ENCODE results near the gene CEP43.

DNA sequence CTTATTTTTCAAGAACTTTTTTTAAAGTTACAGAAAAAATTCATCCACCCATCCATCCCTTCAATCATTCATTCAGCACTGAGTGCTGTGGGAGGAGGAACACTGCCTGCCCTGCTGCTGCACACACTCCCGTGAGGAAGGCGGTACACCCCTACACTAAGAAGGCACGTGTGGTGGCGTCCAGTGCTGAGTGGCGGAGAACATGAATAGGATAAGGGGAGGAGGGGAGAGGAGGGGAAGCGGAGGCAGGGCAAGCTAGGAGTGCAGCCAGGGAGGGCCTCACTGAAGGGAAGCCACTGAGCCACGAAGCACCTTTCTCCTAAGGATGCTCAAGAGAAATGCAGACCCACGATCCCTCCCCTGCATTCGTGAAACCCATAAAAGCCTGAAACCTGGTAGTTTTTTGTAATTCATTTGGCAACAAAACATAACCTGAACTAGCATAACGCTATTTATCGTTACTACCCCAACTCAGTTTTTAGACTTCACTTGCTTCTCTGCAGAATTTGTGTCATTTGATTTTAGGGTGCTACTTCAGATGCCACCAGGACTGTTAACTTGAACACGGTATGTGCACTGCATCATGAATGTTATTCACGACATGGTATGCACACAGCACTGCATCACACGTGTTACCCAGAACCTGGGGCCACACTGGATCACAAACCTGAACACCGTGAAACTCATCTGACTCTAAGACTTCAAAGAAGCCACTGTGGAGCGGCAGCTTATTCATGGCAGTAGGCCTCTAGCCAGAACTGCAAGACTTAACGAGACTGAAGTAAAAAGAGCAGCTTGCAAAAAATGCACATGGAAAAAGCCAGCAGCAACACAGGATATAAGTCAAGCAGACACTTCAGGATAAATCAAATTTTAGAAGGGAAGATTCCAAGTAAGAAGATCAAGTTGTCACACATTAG, 46.4 kb upstream of the CEP43 start:
- TF ChIP-seq CTCF (IDR thresholded peaks at IDR 0.05 in 2 of 3, conservative IDR thresholded peaks at IDR 0.05 in 1 of 3; ENCODE audit: control insufficient read depth in 2 of 3, extremely low read depth in 1 of 3, insufficient read depth in 1 of 3, low read depth in 3 of 3, low read length in 3 of 3): no peak
- TF ChIP-seq CREB1 (IDR thresholded peaks at IDR 0.05; ENCODE audit: low read depth): no peak
- TF ChIP-seq, protein P1, sequence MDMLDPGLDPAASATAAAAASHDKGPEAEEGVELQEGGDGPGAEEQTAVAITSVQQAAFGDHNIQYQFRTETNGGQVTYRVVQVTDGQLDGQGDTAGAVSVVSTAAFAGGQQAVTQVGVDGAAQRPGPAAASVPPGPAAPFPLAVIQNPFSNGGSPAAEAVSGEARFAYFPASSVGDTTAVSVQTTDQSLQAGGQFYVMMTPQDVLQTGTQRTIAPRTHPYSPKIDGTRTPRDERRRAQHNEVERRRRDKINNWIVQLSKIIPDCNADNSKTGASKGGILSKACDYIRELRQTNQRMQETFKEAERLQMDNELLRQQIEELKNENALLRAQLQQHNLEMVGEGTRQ (IDR thresholded peaks at IDR 0.05; ENCODE audit: borderline replicate concordance, low read depth, low read length): no peak
- no peak for TF ChIP-seq CBFB (IDR thresholded peaks at IDR 0.05; ENCODE audit: low read depth)
- no peak for TF ChIP-seq EZH2 (IDR thresholded peaks at IDR 0.05; ENCODE audit: borderline replicate concordance, control insufficient read depth, low read depth, low read length)
- TF ChIP-seq FOXK2 (IDR thresholded peaks at IDR 0.05): no peak
- TF ChIP-seq SUPT20H (IDR thresholded peaks at IDR 0.05; ENCODE audit: borderline replicate concordance, control insufficient read depth, low read depth, low read length): no peak
- no peak for TF ChIP-seq LARP7 (IDR thresholded peaks at IDR 0.05)
- no peak; the same call in 1 of the 2 replicates for TF ChIP-seq POLR2A (IDR thresholded peaks at IDR 0.05; ENCODE audit: low read depth, low read length)
- no peak for TF ChIP-seq TCF7 (IDR thresholded peaks at IDR 0.05; ENCODE audit: borderline replicate concordance)
- TF ChIP-seq ZNF687 (IDR thresholded peaks at IDR 0.05): no peak
- TF ChIP-seq NR2C1 (IDR thresholded peaks at IDR 0.05): no peak
- no peak for TF ChIP-seq POLR2AphosphoS5 (IDR thresholded peaks at IDR 0.05; ENCODE audit: low read length)
- no peak for TF ChIP-seq E4F1 (IDR thresholded peaks at IDR 0.05; ENCODE audit: borderline replicate concordance, partially characterized antibody)
